IMR-90 (cell line): ENCODE data around the gene RFC2. TPM values are rescaled to one million over a fixed set of nuclear protein-coding genes. Genes with fewer than 3 reads are reported as not detected.

Experiments
- ATAC-seq: fragments of 200-7000 bp; cut with Tn5 transposase; 2 replicates; pipeline ENCODE4 v1.9.1; 2020; ENCODE audit warnings: low read depth, mild to moderate bottlenecking, moderate library complexity
- BruUV-seq: library from RNA; stranded (reverse); fragments of 400-500 nt; replicated peaks from 2 replicates; lab custom pipeline; 2021; lab: Mats Ljungman, UMichigan
- CTCF ChIA-PET: fragments of 300-600 bp; formaldehyde crosslinking; extraction: SDS; loops from one replicate; lab custom pipeline; 2021; ENCODE audit warnings: antibody characterized with exemption; lab: Yijun Ruan, JAX
- POLR2A ChIA-PET: fragments of 300-600 bp; sonication (Branson Sonifier 250); formaldehyde crosslinking; loops from one replicate; lab custom pipeline; 2022; ENCODE audit warnings: antibody characterized with exemption; ENCODE audit not compliant: unreplicated experiment; lab: Charles Lee
- DNase-seq: peaks from one replicate; pipeline ENCODE4 v3.0.0; 2013
- H2AFZ ChIP-seq: replicated peaks from 2 replicates; pipeline ENCODE3; 2013; ENCODE audit warnings: low read length, mild to moderate bottlenecking; ENCODE audit not compliant: poor library complexity
- H2AK5ac ChIP-seq: 2 replicates; pipeline ENCODE4 v1.6.1; 2013; ENCODE audit warnings: low read depth, low read length, inconsistent platforms
- H2AK9ac ChIP-seq: replicated peaks from 2 replicates; pipeline ENCODE3; 2013; ENCODE audit warnings: mild to moderate bottlenecking, low read depth, low read length, moderate library complexity; ENCODE audit not compliant: poor library complexity
- H2BK120ac ChIP-seq: 2 replicates; pipeline ENCODE4 v1.6.1; 2013; ENCODE audit warnings: low read depth, low read length, inconsistent platforms
- H2BK15ac ChIP-seq: 3 replicates; pipeline ENCODE4 v1.6.1; 2013; ENCODE audit warnings: low read depth, low read length, inconsistent platforms
- H2BK20ac ChIP-seq: 2 replicates; pipeline ENCODE4 v1.6.1; 2013; ENCODE audit warnings: low read depth, mild to moderate bottlenecking, inconsistent platforms, low read length, moderate library complexity
- H2BK5ac ChIP-seq: 2 replicates; pipeline ENCODE4 v1.6.1; 2013; ENCODE audit warnings: mild to moderate bottlenecking, low read depth, low read length, inconsistent platforms; ENCODE audit not compliant: poor library complexity, severe bottlenecking
- H3K14ac ChIP-seq: replicated peaks from 2 replicates; pipeline ENCODE4 v1.6.1; 2013; ENCODE audit warnings: low read depth, low read length, inconsistent platforms
- H3K18ac ChIP-seq: 2 replicates; pipeline ENCODE4 v1.6.1; 2013; ENCODE audit warnings: low read depth, low read length, control low read depth
- H3K23ac ChIP-seq: 2 replicates; pipeline ENCODE4 v1.6.1; 2013; ENCODE audit warnings: low read depth, low read length, inconsistent platforms
- H3K27ac ChIP-seq: 2 replicates; pipeline ENCODE4 v1.5.1; 2013; ENCODE audit warnings: mild to moderate bottlenecking, control low read depth, low read length; ENCODE audit not compliant: insufficient read depth
- H3K27me3 ChIP-seq: 2 replicates; pipeline ENCODE4 v1.6.1; 2013; ENCODE audit warnings: low read length; ENCODE audit not compliant: control insufficient read depth, insufficient read depth
- H3K36me3 ChIP-seq: 2 replicates; pipeline ENCODE4 v1.6.1; 2013; ENCODE audit warnings: low read length, mixed read lengths; ENCODE audit not compliant: control insufficient read depth, insufficient read depth
- H3K4ac ChIP-seq: 2 replicates; pipeline ENCODE4 v1.6.1; 2013; ENCODE audit warnings: low read depth, low read length, inconsistent platforms
- H3K4me1 ChIP-seq: 2 replicates; pipeline ENCODE4 v1.6.1; 2013; ENCODE audit warnings: low read length, mixed read lengths; ENCODE audit not compliant: control insufficient read depth, insufficient read depth
- H3K4me2 ChIP-seq: 2 replicates; pipeline ENCODE4 v1.6.1; 2013; ENCODE audit warnings: low read depth, mild to moderate bottlenecking, control low read depth, low read length, moderate library complexity
- H3K4me3 ChIP-seq: 2 replicates; pipeline ENCODE4 v1.5.1; 2013; ENCODE audit warnings: low read depth, mild to moderate bottlenecking, control low read depth, low read length, moderate library complexity; ENCODE audit not compliant: insufficient read depth
- H3K56ac ChIP-seq: 2 replicates; pipeline ENCODE4 v1.6.1; 2013; ENCODE audit warnings: low read length, inconsistent platforms; ENCODE audit not compliant: insufficient read depth; ENCODE audit errors: extremely low read depth
- H3K79me1 ChIP-seq, 2 experiments: 2 replicates each; pipeline ENCODE4 v1.6.1; 2013; ENCODE audit warnings: low read length in 2 of 2, inconsistent platforms in 1 of 2, low read depth in 1 of 2
- H3K9ac ChIP-seq: 2 replicates; pipeline ENCODE4 v1.6.1; 2013; ENCODE audit warnings: low read depth, low read length, control low read depth
- H3K9me1 ChIP-seq: 2 replicates; pipeline ENCODE4 v1.6.1; 2013; ENCODE audit warnings: low read length, inconsistent platforms; ENCODE audit not compliant: insufficient read depth
- H3K9me3 ChIP-seq: 2 replicates; pipeline ENCODE4 v1.6.1; 2013; ENCODE audit warnings: low read length; ENCODE audit not compliant: control insufficient read depth, insufficient read depth
- H4K20me1 ChIP-seq: 2 replicates; pipeline ENCODE4 v1.6.1; 2013; ENCODE audit warnings: low read length, inconsistent platforms; ENCODE audit not compliant: insufficient read depth
- H4K5ac ChIP-seq: 2 replicates; pipeline ENCODE4 v1.6.1; 2013; ENCODE audit warnings: mild to moderate bottlenecking, low read depth, low read length, control low read depth
- H4K8ac ChIP-seq, 2 experiments: 2 replicates each; pipeline ENCODE4 v1.6.1; 2013; ENCODE audit warnings: low read depth in 2 of 2, low read length in 2 of 2, control low read depth in 1 of 2, inconsistent platforms in 1 of 2
- H4K91ac ChIP-seq: 2 replicates; pipeline ENCODE4 v1.6.1; 2013; ENCODE audit warnings: low read depth, low read length, inconsistent platforms; ENCODE audit not compliant: insufficient read depth
- BHLHE40 ChIP-seq: fragments of 150-350 bp; IDR thresholded peaks from 2 replicates; pipeline ENCODE4 v1.6.1; 2016; ENCODE audit warnings: mild to moderate bottlenecking, low read depth, low read length
- CEBPB ChIP-seq: IDR thresholded peaks from 2 replicates; pipeline ENCODE4 v1.6.1; 2012; ENCODE audit warnings: low read depth, low read length, improper control_type of control experiment
- CHD1 ChIP-seq: IDR thresholded peaks from 2 replicates; pipeline ENCODE4 v1.6.1; 2012; ENCODE audit warnings: low read depth, low read length, improper control_type of control experiment
- CTCF ChIP-seq: conservative IDR thresholded peaks from 2 replicates; pipeline ENCODE4 v1.5.1; 2012; ENCODE audit warnings: mild to moderate bottlenecking, low read depth, low read length, improper control_type of control experiment
- FOS ChIP-seq: fragments of 150-350 bp; IDR thresholded peaks from 2 replicates; pipeline ENCODE4 v1.6.1; 2016; ENCODE audit warnings: low read depth, low read length
- MAFK ChIP-seq: IDR thresholded peaks from 2 replicates; pipeline ENCODE4 v1.6.1; 2012; ENCODE audit warnings: low read depth, low read length, improper control_type of control experiment
- MAZ ChIP-seq: IDR thresholded peaks from 2 replicates; pipeline ENCODE4 v1.6.1; 2012; ENCODE audit warnings: low read depth, mild to moderate bottlenecking, low read length, improper control_type of control experiment, moderate library complexity, borderline replicate concordance
- MXI1 ChIP-seq: IDR thresholded peaks from 2 replicates; pipeline ENCODE4 v1.6.1; 2012; ENCODE audit warnings: low read depth, mild to moderate bottlenecking, low read length, moderate library complexity, borderline replicate concordance
- NFE2L2 ChIP-seq: fragments of 150-350 bp; IDR thresholded peaks from 2 replicates; pipeline ENCODE4 v1.6.1; 2016; ENCODE audit warnings: low read depth, mild to moderate bottlenecking, low read length
- POLR2A ChIP-seq: IDR thresholded peaks from 2 replicates; pipeline ENCODE4 v1.6.1; 2012; ENCODE audit warnings: mild to moderate bottlenecking, low read depth, low read length
- RAD21 ChIP-seq: IDR thresholded peaks from 2 replicates; pipeline ENCODE4 v1.6.1; 2012; ENCODE audit warnings: low read length, improper control_type of control experiment
- RCOR1 ChIP-seq: IDR thresholded peaks from 2 replicates; pipeline ENCODE4 v1.6.1; 2012; ENCODE audit warnings: mild to moderate bottlenecking, low read length, improper control_type of control experiment; ENCODE audit not compliant: insufficient replicate concordance
- RFX5 ChIP-seq: IDR thresholded peaks from 2 replicates; pipeline ENCODE4 v1.8.0; 2012; ENCODE audit warnings: low read depth, mild to moderate bottlenecking, low read length, moderate library complexity
- SMC3 ChIP-seq: fragments of 150-350 bp; IDR thresholded peaks from 2 replicates; pipeline ENCODE4 v1.6.1; 2016; ENCODE audit warnings: low read depth, mild to moderate bottlenecking, antibody characterized with exemption, low read length, moderate library complexity
- USF2 ChIP-seq: fragments of 150-350 bp; IDR thresholded peaks from 2 replicates; pipeline ENCODE4 v1.6.1; 2017; ENCODE audit warnings: mild to moderate bottlenecking, antibody characterized with exemption, low read length, low read depth
- WGBS, 2 experiments: methylation state at CpG; one replicate each; pipeline versions ENCODE4 v1.1.5 to v1.1.7; 2013; ENCODE audit warnings: missing lambda C conversion rate in 2 of 2; ENCODE audit not compliant: insufficient read length in 1 of 2; ENCODE audit errors: extremely low coverage in 2 of 2; 5-methylcytosine and 5-hydroxymethylcytosine counted together
- dilution Hi-C: fragments of 300-500 bp; cut with HindIII; formaldehyde crosslinking; loops from one replicate; pipeline ENCODE4 v1.14.3; 2018; ENCODE audit warnings: low sequenced_read_pairs; ENCODE audit not compliant: unreplicated experiment
- in situ Hi-C: fragments of 300-500 bp; cut with MboI; formaldehyde crosslinking; loops from 3 replicates; pipeline ENCODE4 v1.14.3; 2019; ENCODE audit warnings: low sequenced_read_pairs, inconsistent platforms, mixed read lengths
- intact Hi-C: fragments of 100-400 bp; cut with micrococcal nuclease; formaldehyde crosslinking; loops from 2 replicates; pipeline ENCODE4 v1.10.0; 2022
- polyA plus RNA-seq, 3 experiments: library from polyadenylated mRNA; depleted of rRNA; stranded (reverse); fragments of >200 nt; gene quantifications; 2 replicates each; pipeline ENCODE4 v1.2.3, GENCODE V29; 2012; ENCODE audit warnings: low replicate concordance in 1 of 3
- total RNA-seq: library from RNA; depleted of rRNA; stranded (reverse); fragments of >200 nt; gene quantifications from 2 replicates; pipeline ENCODE4 v1.2.3, GENCODE V29; 2012

The RFC2 gene
- total and polyA plus RNA-seq, 2 of the 4 experiments (the other 2 are of a cell fraction): 25.2 to 37.8 TPM

GRCh38 chr7:74269757-74270277 lies 15.6 kb upstream of the RFC2 start:
- peak overlapping the region; percentile 80 for H2AFZ ChIP-seq
- peak overlapping the region; percentile 78; the same call in 1 of the 2 replicates for H2BK120ac ChIP-seq
- peak overlapping the region; percentile 4; the same call in 1 of the 2 replicates for H4K5ac ChIP-seq
- H3K56ac ChIP-seq: no peak overlapping the region
- H3K36me3 ChIP-seq: no peaks in the 10 kb centered on the region
- dilution Hi-C loops (no loop called here), in situ Hi-C loops (no loop called here), intact Hi-C loops (loop anchor here (1.0 kb wide), 1 partner anchor 18 kb away; no protein-coding TSS in a partner anchor)
- H2AK5ac ChIP-seq: no peak overlapping the region
- ATAC-seq (peak; percentile 2; the same call in 1 of the 2 replicates), DNase-seq (peak; percentile 74)
- no peak overlapping the region for H3K9ac ChIP-seq
- peak overlapping the region; percentile 12 for H3K27ac ChIP-seq
- H3K27me3 ChIP-seq: no peaks in the 10 kb centered on the region
- H4K91ac ChIP-seq: no peak overlapping the region
- H3K4ac ChIP-seq: peak overlapping the region; percentile 45; the same call in 1 of the 2 replicates
- no peak overlapping the region for H2AK9ac ChIP-seq
- no peak overlapping the region for H2BK15ac ChIP-seq
- CTCF ChIA-PET: no interaction called here
- H3K9me3 ChIP-seq: no peaks in the 10 kb centered on the region
- 0 out of 2 replicates have a peak overlapping the region, but pooled peaks have one; percentile 76 for H2BK20ac ChIP-seq
- no peak overlapping the region for H3K23ac ChIP-seq
- H3K9me1 ChIP-seq: no peaks in the 10 kb centered on the region; the same call in 1 of the 2 replicates
- no CpG with 5 or more reads among the region's 17 CpGs for WGBS, 2 experiments
- POLR2A ChIA-PET: no interaction called here
- no peak overlapping the region for H3K14ac ChIP-seq
- H3K4me3 ChIP-seq: peak overlapping the region; percentile 27
- H4K20me1 ChIP-seq: peaks cover 3% of the 10 kb centered on the region; the same call in 1 of the 2 replicates
- H3K4me1 ChIP-seq: peaks cover 7% of the 10 kb centered on the region
- H3K18ac ChIP-seq: peak overlapping the region; percentile 6; the same call in 1 of the 2 replicates
- BruUV-seq: no TSS peak
- H2BK5ac ChIP-seq: no peak overlapping the region
- H3K79me1 ChIP-seq: no peaks in the 10 kb centered on the region; a peak in 1 of 4 replicates
- H4K8ac ChIP-seq: peak overlapping the region in 1 of 2 experiments; percentile 77; a peak in 1 of 4 replicates
- peak overlapping the region; percentile 66 for H3K4me2 ChIP-seq
- no peak for TF ChIP-seq NFE2L2
- TF ChIP-seq MXI1: no peak
- TF ChIP-seq CTCF: no peak
- no peak for TF ChIP-seq CHD1
- peak; percentile 58; the same call in 1 of the 2 replicates for TF ChIP-seq MAZ
- TF ChIP-seq CEBPB: peak; percentile 84
- TF ChIP-seq RFX5: no peak
- no peak for TF ChIP-seq USF2
- no peak for TF ChIP-seq RCOR1
- no peak for TF ChIP-seq POLR2A
- peak; percentile 35; the same call in 1 of the 2 replicates for TF ChIP-seq FOS
- no peak; the same call in none of the 2 replicates for TF ChIP-seq RAD21
- TF ChIP-seq MAFK: no peak
- no peak for TF ChIP-seq BHLHE40
- peak; percentile 23 for TF ChIP-seq SMC3
